Sigmoid colon (tissue), 4 donors: Measurements from ENCODE around the gene WBP2.

Experiments used
- CTCF ChIP-seq, 4 experiments: fragments of 450-650 bp in 3 of 4; fragments of 200-600 bp in 1 of 4; IDR thresholded peaks; one replicate each; pipeline ENCODE4 v1.5.1; 2016 to 2019; ENCODE audit warnings: antibody characterized with exemption in 4 of 4, mild to moderate bottlenecking in 3 of 4, moderate library complexity in 2 of 4
- EP300 ChIP-seq, 4 donors: sonication (generic); formaldehyde crosslinking; IDR thresholded peaks; one replicate each; pipeline ENCODE4 v1.6.1; 2017; ENCODE audit warnings: antibody characterized with exemption in 4 of 4
- POLR2A ChIP-seq, 2 donors: fragments of 450-650 bp; IDR thresholded peaks; one replicate each; pipeline ENCODE4 v1.6.1; 2016; ENCODE audit warnings: antibody characterized with exemption in 2 of 2, mild to moderate bottlenecking in 2 of 2, moderate library complexity in 2 of 2
- POLR2AphosphoS5 ChIP-seq, 4 donors: sonication (generic); formaldehyde crosslinking; IDR thresholded peaks; one replicate each; pipeline ENCODE4 v1.6.1; 2017; ENCODE audit warnings: antibody characterized with exemption in 4 of 4

DNA sequence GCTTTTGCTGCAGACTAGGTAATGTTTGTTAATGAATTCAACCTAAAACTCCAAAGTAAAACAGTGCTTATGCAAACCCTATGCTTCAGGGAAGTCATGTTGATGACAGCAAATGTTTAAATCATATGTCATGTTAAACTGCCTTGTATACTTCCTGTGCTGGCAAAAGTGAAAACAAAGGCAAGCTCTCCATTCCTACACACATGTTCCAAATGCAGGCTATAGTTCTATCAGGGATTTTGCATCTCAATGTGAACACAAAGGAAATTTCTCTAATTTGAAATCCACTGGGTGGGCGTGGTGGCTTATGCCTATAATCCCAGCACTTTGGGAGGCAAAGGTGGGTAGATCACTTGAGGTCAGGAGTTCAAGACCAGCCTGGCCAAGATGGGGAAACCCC lies 51.3 kb downstream of the WBP2 start:
- TF ChIP-seq EP300 (IDR thresholded peaks at IDR 0.05) (no peak), CTCF (IDR thresholded peaks at IDR 0.05) (no peak), POLR2A (IDR thresholded peaks at IDR 0.05) (no peak), POLR2AphosphoS5 (IDR thresholded peaks at IDR 0.05) (no peak)
